Activated naive CD8-positive, alpha-beta T cell treated with anti-CD3 and anti-CD28 coated beads, Interleukin-2, amount 50 U/mL, for 16 hours (primary cell): ENCODE measurements around the gene FAHD2A.
"Not testable (repeated sequence)": the region's sequence is repeated elsewhere in the genome, so short reads cannot be mapped to it uniquely, and the experiment has no call there.

ENCODE experiments used
- DNase-seq: peaks from one replicate; pipeline ENCODE4 v3.0.0-alpha.2; 2020; ENCODE audit warnings: low read depth, low spot score

FAHD2A gene

DNA sequence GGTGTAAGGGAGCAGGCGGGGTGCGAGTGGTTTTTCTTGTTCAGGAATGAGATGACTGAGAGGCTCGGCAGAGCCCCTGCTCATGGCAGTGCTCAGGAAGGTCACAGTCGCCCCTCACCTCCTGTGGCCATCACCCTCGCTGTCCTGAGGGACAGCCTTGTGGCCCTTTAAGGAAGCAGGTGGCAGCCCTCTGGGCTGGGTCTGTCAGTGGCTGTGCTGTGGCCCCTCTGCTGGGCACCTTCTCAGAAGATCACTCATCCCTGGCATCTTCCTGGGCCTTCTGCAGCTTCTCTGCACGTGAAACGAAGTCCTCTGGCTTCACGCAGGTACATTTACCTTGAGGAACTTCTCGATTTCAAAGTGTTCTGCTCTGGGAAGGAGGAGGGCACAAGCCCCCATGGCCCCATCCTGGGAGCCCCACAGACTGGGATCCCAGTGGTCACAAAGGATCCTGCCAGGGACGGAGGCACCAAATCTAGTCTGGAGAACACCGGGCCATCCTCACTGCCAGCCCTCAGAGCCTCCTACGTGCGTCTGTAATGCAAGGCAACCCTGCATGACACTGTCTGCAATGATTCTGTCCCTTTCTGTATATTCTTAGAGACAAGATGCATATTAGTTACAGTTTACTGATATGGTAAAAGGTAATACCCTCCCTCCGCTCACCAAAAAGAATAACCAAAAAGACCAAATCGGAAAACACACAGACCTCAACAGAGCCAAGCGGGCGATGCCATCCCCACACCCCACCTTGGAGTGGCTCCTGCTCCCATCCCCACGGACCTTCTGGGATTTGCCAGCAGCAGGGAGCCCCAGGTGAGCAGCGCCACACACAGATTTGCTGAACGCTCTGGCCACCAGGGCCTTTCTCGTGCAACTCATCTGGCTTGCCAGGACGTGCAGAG, 25.9 kb upstream of the FAHD2A start:
- no peak for DNase-seq

DNA sequence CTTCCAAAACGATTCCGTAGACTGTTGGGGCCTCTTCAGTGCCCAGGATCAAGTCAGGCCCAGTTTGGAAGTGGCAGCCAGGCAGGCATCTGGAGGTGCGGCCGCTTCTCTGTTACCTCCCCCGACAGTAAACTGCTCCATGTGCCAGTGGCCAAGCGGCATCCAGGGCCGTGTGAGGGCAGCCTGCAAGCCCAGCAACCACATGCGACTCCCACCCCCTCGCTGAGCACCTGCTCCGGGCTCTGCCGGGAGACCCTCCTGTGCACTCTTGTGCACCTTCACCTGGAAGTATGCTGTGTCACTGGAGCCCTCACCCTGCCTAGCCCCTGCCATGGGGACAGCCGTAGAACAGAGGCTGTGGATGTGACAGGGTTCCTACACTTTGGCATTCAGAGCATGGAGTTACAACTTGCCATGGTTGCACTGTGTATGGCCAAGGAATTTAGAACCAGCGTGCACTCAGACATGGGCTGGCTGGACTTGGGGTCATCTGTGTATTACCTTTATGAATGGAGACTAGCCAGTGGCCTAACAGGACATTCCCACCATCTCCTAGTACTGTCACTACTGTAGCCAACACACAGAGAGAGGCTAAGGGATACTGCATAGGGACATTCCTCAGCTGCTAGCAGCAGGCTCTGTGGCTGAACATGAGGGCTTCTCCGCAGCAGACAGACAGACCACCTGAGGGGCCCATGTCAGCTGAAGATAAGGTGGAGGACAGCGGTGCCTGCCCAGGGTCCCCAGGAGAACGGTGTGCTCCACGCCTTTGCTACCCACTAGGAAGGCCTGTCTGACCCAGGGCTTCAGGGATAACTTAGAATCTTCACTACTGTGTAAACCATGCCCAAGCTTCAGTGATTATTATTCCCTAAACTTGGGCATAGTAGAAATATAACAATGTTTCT, 25.0 kb upstream of the FAHD2A start:
- DNase-seq = no peak

GRCh38 chr2:95378281-95378680, 24.2 kb upstream of the FAHD2A start:
- not testable (repeated sequence) for DNase-seq

DNA sequence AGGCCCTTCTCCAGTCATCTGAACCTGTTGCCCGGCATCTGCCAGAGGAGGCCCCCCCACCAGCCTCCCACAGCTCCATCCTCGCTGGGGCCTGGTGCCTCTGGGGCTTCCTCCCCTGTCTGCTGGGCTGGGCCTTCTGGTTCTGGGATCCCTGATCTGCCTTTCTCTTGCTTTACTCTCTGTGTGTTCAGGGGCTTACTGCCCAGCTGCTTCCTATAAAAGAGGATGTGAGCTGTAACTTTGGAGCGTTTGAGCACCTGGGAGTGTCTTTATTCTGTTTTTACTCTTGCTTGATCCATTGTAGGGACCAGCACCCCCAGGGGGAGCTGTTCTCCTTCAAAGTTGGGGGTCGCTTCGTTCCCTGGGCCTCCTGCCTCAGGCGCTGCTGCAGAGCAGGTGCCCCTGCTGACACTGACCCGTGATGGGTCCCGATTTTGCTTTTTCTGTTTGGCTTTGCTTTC, 23.1 kb upstream of the FAHD2A start:
- no peak for DNase-seq

GRCh38 chr2:95380280-95380679, 22.2 kb upstream of the FAHD2A start:
- no peak for DNase-seq

DNA sequence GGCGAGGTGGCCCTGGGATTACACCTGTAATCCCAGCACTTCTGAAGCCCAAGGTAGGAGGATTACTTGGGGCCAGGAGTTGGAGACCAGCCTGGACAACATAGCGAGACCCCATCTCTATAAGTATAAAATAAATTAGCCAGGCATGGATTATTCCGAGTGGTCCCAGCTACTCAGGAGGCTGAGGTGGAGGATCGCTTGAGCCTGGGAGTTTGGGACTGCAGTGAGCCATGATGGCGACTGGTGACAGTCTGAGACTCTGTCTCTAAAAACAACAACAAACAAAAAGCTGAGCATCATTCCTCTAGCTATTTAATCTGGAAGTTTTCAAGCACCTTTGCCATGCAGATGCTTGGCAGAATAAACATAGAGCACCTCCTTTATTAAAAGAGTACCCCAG, 21.8 kb upstream of the FAHD2A start:
- DNase-seq = no peak

GRCh38 chr2:95381212-95382191, 21.0 kb upstream of the FAHD2A start:
- DNase-seq = no peak

DNA sequence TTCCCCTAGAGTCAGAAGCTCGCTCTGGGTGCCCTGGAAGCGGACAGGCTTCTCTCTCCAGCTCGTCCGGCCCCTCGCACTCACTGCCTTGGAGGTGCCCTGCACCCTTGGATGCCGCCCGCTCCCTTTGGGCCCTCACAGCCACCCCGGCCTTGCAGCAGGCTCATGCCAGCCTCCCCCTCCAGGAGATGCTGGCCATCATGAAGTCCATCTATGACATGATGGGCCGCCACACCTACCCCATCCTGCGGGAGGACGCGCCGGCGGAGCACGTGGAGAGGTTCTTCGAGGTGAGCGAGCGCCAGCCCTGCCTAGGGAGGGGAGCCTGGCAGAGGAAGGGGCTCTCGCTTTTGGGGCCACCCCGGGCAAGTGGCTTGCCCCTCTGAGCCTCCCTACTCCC, 20.3 kb upstream of the FAHD2A start:
- DNase-seq = no peak

- no peak for DNase-seq
These were observed 19.5 kb upstream of the FAHD2A start for GRCh38 chr2:95382686-95383634.

- no peak for DNase-seq
These were observed 18.9 kb upstream of the FAHD2A start for GRCh38 chr2:95383635-95384027.

- no peak for DNase-seq
These were observed 17.5 kb upstream of the FAHD2A start for GRCh38 chr2:95384854-95385569.

GRCh38 chr2:95385570-95385984, 16.9 kb upstream of the FAHD2A start:
- DNase-seq = no peak

DNA sequence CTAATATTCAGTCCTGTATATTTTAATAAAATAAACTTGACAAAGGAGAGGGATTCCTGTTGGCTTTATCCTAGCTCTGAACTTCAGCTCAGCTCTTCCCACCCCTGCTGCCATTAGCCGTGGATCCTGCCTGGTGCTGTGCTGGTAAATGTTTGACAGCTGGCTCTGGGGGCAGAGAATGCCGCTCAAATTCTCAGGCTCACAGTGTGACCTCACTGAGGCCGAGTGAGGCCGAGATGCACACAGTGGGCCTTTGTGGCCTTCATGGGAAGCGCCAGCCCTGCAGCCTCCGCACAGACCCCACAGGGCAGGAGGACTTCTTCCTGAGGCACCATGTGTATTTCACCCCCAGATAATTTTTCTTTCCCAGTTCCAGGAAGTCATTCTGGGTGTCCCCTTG, 16.5 kb upstream of the FAHD2A start:
- no peak for DNase-seq

- no peak for DNase-seq
These were observed 15.2 kb upstream of the FAHD2A start for GRCh38 chr2:95387358-95387757.

- no peak for DNase-seq
These were observed 14.3 kb upstream of the FAHD2A start for GRCh38 chr2:95388091-95388692.

DNA sequence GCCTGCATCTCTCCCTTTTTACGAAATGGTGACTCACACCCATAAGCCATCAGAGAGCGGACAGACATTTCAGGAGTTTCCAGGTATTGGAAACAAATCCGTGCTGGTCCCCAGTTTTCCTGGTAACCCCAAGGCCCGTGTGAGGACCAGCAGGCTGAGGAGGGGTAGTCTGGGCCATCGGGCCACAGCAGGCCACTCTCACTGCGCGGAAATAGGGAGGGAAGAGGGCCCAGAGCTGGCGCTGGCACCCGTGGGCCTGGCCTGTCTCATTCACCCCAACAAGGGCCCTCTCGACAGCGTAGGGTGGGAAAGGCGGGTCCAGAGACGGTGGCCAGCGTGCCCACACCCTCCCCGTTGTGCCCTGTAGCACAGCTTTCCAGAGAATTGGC, 13.7 kb upstream of the FAHD2A start:
- DNase-seq = no peak

DNA sequence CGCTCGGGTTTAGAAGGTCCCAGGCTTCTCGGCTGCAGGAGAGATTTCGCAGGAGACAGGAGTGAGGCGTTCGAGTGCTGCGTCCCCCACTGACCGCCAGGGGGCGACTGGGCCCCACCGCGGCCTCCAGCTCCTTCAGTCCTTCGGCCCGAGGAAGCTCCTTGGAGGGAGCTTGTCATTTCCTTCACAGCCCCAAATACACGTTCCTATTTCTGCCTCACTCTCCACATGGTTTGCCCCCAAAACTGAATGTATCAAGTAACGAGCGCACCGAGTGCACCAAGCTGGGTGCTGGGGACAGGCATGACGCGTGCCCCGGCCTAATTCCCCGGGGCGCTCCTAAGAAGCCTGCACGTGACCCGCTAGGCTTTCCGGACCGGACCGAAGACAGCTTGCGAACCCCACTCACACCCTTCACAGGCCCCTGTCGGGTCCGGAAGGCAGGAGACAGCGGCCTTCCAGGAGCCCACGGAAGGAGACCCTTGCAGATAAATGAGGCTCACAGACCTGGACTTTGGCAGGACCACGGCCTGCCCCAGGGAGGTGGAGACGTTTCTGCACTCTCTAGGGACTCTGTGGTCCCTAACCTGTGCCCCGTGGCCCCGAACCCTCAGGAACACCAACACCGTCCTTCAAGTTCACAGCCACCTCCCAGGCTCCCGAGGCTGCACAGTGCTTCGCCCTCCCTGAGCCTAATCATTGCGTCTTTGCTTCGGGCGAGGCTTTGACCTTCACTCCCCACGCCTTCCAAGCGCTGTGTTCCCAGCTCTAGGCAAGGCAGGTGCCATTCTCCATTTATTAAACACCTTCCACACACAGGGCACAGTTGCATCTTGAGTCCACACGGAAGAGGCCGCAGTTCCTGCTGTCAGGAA, 13.0 kb upstream of the FAHD2A start:
- DNase-seq = no peak

DNA sequence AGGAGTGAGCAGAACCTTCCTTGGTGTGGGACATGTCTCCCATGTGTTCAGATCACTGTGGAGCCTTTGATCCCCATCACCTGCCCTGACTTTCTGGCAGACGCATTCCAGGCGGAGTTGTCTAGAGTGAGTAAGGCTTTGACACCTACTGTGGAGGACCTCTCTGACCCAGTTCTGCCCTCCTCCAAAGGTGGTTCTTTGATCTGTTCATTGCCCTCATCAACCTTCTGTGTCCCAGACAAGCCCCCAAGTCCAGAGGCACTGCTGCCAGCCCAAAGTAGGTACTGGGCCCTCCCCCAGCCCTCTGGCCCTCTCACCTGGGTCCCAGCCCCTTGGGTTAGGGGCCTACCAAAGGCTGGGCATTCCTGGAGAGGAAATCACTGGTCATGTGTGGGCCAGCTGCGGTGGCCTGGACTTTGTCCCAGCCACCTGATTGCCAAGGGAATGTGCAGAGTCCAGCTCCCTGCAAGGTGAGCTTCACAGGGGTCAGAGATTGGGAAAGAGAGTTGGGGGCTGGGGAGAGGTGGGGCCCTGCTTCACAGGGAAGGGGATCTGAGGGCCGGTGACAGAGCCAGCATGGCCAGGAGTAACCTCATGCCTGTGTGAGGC, 12.1 kb upstream of the FAHD2A start:
- DNase-seq = no peak
